Activated naive CD8-positive, alpha-beta T cell treated with anti-CD3 and anti-CD28 coated beads, Interleukin-2, amount 50 U/mL, for 16 hours (primary cell): ENCODE results near the gene MYH9.
A peak's percentile ranks its signal among the peaks of the same experiment; 100 is the strongest.

Experiments
- DNase-seq: peaks from one replicate; pipeline ENCODE4 v3.0.0-alpha.2; 2020; ENCODE audit warnings: low read depth, low spot score

Gene MYH9

GRCh38 chr22:36331306-36331911, 56.4 kb downstream of the MYH9 start:
- DNase-seq, result peak; percentile 36

GRCh38 chr22:36330655-36331305, 57.0 kb downstream of the MYH9 start:
- DNase-seq, result no peak

GRCh38 chr22:36330127-36330526, 57.6 kb downstream of the MYH9 start:
- no peak for DNase-seq

GRCh38 chr22:36329254-36330078, 58.3 kb downstream of the MYH9 start:
- DNase-seq, result peak; percentile 76

- no peak for DNase-seq
Observed at GRCh38 chr22:36328635-36329253, 59.0 kb downstream of the MYH9 start.

GRCh38 chr22:36327922-36328551, 59.7 kb downstream of the MYH9 start:
- DNase-seq, result no peak

- no peak for DNase-seq
Observed at GRCh38 chr22:36326178-36327161, 61.3 kb downstream of the MYH9 start.

GRCh38 chr22:36325154-36326031, 62.4 kb downstream of the MYH9 start:
- no peak for DNase-seq

GRCh38 chr22:36324414-36324813, 63.4 kb downstream of the MYH9 start:
- no peak for DNase-seq

- DNase-seq, result no peak
Observed at GRCh38 chr22:36323855-36324331, 63.9 kb downstream of the MYH9 start.

GRCh38 chr22:36323182-36323854, 64.4 kb downstream of the MYH9 start:
- no peak for DNase-seq

- no peak for DNase-seq
Observed at GRCh38 chr22:36322602-36322915, 65.2 kb downstream of the MYH9 start.

GRCh38 chr22:36321797-36322601, 65.8 kb downstream of the MYH9 start:
- DNase-seq, result no peak

GRCh38 chr22:36320553-36320952, 67.2 kb downstream of the MYH9 start:
- DNase-seq, result no peak

GRCh38 chr22:36319595-36320497, 67.9 kb downstream of the MYH9 start:
- DNase-seq, result no peak

GRCh38 chr22:36318442-36318841, 69.3 kb downstream of the MYH9 start:
- no peak for DNase-seq

- no peak for DNase-seq
Observed at GRCh38 chr22:36317658-36318271, 70.0 kb downstream of the MYH9 start.
